ENCODE data around the gene RNF125.

Gene RNF125

DNA sequence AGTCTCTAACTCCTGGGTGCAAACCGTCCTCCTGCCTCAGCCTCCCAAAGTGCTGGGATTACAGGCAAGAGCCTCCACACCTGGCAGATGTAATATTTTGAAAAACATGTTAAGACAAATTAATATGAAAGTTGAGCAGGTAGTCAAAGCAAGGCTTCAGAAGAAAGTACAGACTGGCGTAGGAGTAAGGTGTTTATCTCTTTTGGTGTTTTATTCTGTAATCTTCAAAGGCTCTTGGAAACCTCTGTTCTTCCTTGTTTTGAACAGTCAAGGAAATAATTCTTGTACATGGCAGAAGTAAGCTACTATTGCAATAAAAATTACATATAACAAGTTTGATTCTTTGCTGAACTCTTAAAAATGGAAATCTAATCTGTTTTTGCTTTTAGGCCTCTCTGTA is 78.3 kb downstream of the RNF125 start:
- intact Hi-C loops (cut with DNase I; ENCODE audit: low total_unique reads): loop anchor here (10.0 kb wide), 1 partner anchor 378 kb away; the partner anchor contains the start of gene GAREM1
- Histone ChIP-seq H3K27ac (no peak overlapping the region), H3K4me1 (peaks cover 0 to 31% (median 17%) of the 10 kb centered on the region in 4 donors), H3K4me3 (no peak overlapping the region), H3K9me3 (no peaks in the 10 kb centered on the region), H3K27me3 (no peaks in the 10 kb centered on the region), H3K36me3 (no peaks in the 10 kb centered on the region)
- TF ChIP-seq, protein P1, sequence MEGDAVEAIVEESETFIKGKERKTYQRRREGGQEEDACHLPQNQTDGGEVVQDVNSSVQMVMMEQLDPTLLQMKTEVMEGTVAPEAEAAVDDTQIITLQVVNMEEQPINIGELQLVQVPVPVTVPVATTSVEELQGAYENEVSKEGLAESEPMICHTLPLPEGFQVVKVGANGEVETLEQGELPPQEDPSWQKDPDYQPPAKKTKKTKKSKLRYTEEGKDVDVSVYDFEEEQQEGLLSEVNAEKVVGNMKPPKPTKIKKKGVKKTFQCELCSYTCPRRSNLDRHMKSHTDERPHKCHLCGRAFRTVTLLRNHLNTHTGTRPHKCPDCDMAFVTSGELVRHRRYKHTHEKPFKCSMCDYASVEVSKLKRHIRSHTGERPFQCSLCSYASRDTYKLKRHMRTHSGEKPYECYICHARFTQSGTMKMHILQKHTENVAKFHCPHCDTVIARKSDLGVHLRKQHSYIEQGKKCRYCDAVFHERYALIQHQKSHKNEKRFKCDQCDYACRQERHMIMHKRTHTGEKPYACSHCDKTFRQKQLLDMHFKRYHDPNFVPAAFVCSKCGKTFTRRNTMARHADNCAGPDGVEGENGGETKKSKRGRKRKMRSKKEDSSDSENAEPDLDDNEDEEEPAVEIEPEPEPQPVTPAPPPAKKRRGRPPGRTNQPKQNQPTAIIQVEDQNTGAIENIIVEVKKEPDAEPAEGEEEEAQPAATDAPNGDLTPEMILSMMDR (IDR thresholded peaks at IDR 0.05): no peak
- DNase-seq: no peak

- no peaks in the 10 kb centered on the region for H3K9me3 ChIP-seq
- no peak for DNase-seq
- TF ChIP-seq, protein P1 (IDR thresholded peaks at IDR 0.05): no peak
- no peak overlapping the region for H3K27ac ChIP-seq
- no peaks in the 10 kb centered on the region for H3K4me1 ChIP-seq
- H3K4me3 ChIP-seq: no peak overlapping the region
- H3K36me3 ChIP-seq: no peaks in the 10 kb centered on the region
- intact Hi-C loops (cut with DNase I; ENCODE audit: low total_unique reads): no loop called here
- H3K27me3 ChIP-seq: no peaks in the 10 kb centered on the region
Observed at GRCh38 chr18:32104516-32104915, 85.9 kb downstream of the RNF125 start.

DNA sequence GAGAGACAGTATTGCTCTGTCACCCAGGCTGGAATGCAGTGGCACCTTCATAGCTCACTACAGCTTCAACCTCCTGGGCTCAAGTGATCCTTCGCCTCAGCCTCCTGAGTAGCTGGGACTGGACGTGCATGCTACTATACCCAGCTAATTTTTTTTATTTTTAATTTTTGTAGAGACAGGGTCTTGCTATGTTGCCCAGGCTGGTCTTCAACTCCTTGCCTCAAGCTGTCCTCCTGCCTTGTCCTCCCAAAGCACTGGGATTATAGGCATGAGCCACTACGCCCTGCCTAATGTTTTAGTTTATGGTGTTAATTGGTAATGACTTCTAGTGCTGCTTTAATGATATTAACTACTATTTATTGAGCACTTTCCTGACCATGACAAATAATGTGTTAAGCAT is 91.4 kb downstream of the RNF125 start:
- peaks cover 5 to 8% (median 7%) of the 10 kb centered on the region in 3 donors for H3K36me3 ChIP-seq
- H3K27ac ChIP-seq: no peak overlapping the region
- TF ChIP-seq, protein P1 (IDR thresholded peaks at IDR 0.05): no peak
- H3K4me3 ChIP-seq: no peak overlapping the region
- DNase-seq: no peak
- no peaks in the 10 kb centered on the region for H3K9me3 ChIP-seq
- intact Hi-C loops (cut with DNase I; ENCODE audit: low total_unique reads): no loop called here
- H3K27me3 ChIP-seq: no peaks in the 10 kb centered on the region
- H3K4me1 ChIP-seq: no peaks in the 10 kb centered on the region

- Histone ChIP-seq H3K9me3 (no peaks in the 10 kb centered on the region), H3K27me3 (no peaks in the 10 kb centered on the region), H3K4me1 (no peaks in the 10 kb centered on the region), H3K4me3 (no peak overlapping the region), H3K36me3 (peaks cover 10 to 20% (median 12%) of the 10 kb centered on the region in 3 donors), H3K27ac (no peak overlapping the region)
- TF ChIP-seq, protein P1 (IDR thresholded peaks at IDR 0.05): no peak
- DNase-seq: no peak
- intact Hi-C loops (cut with DNase I; ENCODE audit: low total_unique reads): no loop called here
Observed at GRCh38 chr18:32111706-32112105, 93.1 kb downstream of the RNF125 start.

- no peaks in the 10 kb centered on the region for H3K4me1 ChIP-seq
- no peak overlapping the region for H3K27ac ChIP-seq
- H3K27me3 ChIP-seq: no peaks in the 10 kb centered on the region
- DNase-seq: no peak
- TF ChIP-seq, protein P1 (IDR thresholded peaks at IDR 0.05): no peak
- peaks cover 12 to 31% (median 21%) of the 10 kb centered on the region in 3 donors for H3K36me3 ChIP-seq
- intact Hi-C loops (cut with DNase I; ENCODE audit: low total_unique reads): no loop called here
- H3K4me3 ChIP-seq: no peak overlapping the region
- no peaks in the 10 kb centered on the region for H3K9me3 ChIP-seq
Observed at GRCh38 chr18:32112826-32113225, 94.2 kb downstream of the RNF125 start.

All from tibial artery (tissue), 4 donors.